K562 (cell line): ENCODE measurements around the gene EMID1. TPM values are rescaled to one million over a fixed set of nuclear protein-coding genes. Genes with fewer than 3 reads are reported as not detected.

ENCODE experiments used
- ELF2 ChIP-seq: fragments of 250-450 bp; sonication (Bioruptor Pico); IDR thresholded peaks from 2 replicates; pipeline ENCODE4 v1.5.0; 2021; ENCODE audit warnings: mild to moderate bottlenecking
- FIP1L1 ChIP-seq: fragments of 200-400 bp; formaldehyde crosslinking; IDR thresholded peaks from 2 replicates; pipeline ENCODE4 v1.6.1; 2018; ENCODE audit warnings: mild to moderate bottlenecking, low read depth, low read length; ENCODE audit not compliant: poor library complexity, severe bottlenecking
- GTF2E2 ChIP-seq: fragments of 200-800 bp; sonication (Bioruptor generic); IDR thresholded peaks from 2 replicates; pipeline ENCODE4 v1.6.1; 2016; ENCODE audit warnings: missing genetic modification characterization, missing compliant biosample characterization
- JUNB ChIP-seq: fragments of 450-650 bp; formaldehyde crosslinking; conservative IDR thresholded peaks from 2 replicates; pipeline ENCODE4 v1.4.0; 2020; ENCODE audit warnings: mild to moderate bottlenecking
- LEF1 ChIP-seq: fragments of 450-650 bp; IDR thresholded peaks from 2 replicates; pipeline ENCODE4 v1.6.1; 2016; ENCODE audit warnings: mild to moderate bottlenecking
- MAFK ChIP-seq: IDR thresholded peaks from 2 replicates; pipeline ENCODE4 v1.6.1; 2011; ENCODE audit warnings: low read length, improper control_type of control experiment
- MBD2 ChIP-seq: sonication (generic); IDR thresholded peaks from 2 replicates; pipeline ENCODE4 v1.6.1; 2016; ENCODE audit warnings: low read depth, borderline replicate concordance
- MTA2 ChIP-seq: fragments of 450-650 bp; IDR thresholded peaks from 2 replicates; pipeline ENCODE4 v1.6.1; 2016; ENCODE audit warnings: low read depth
- PCBP1 ChIP-seq: fragments of 200-400 bp; formaldehyde crosslinking; IDR thresholded peaks from 2 replicates; pipeline ENCODE4 v1.6.1; 2018; ENCODE audit warnings: mild to moderate bottlenecking, low read depth, low read length; ENCODE audit not compliant: poor library complexity, severe bottlenecking
- POLR2B ChIP-seq: fragments of 450-650 bp; IDR thresholded peaks from 2 replicates; pipeline ENCODE4 v1.6.1; 2018; ENCODE audit warnings: low read depth; ENCODE audit not compliant: partially characterized antibody
- PRMT5 ChIP-seq: sonication (generic); formaldehyde crosslinking; IDR thresholded peaks from 2 replicates; pipeline ENCODE4 v1.5.0; 2020; ENCODE audit warnings: missing genetic modification reagents
- THRAP3 ChIP-seq: fragments of 450-650 bp; IDR thresholded peaks from 2 replicates; pipeline ENCODE4 v1.6.1; 2016; ENCODE audit warnings: mild to moderate bottlenecking, inconsistent platforms, borderline replicate concordance
- ZNF239 ChIP-seq: fragments of 250-450 bp; sonication (Bioruptor Pico); IDR thresholded peaks from 2 replicates; pipeline ENCODE4 v1.4.0; 2020; ENCODE audit warnings: mild to moderate bottlenecking
- ZNF274 ChIP-seq: IDR thresholded peaks from 2 replicates; pipeline ENCODE4 v1.6.1; 2011; ENCODE audit warnings: low read depth, mild to moderate bottlenecking, low read length, moderate library complexity, borderline replicate concordance
- ZNF384 ChIP-seq: IDR thresholded peaks from 2 replicates; pipeline ENCODE4 v1.6.1; 2012; ENCODE audit warnings: low read depth, low read length, improper control_type of control experiment
- ZNF696 ChIP-seq: fragments of 250-450 bp; sonication (Bioruptor Pico); conservative IDR thresholded peaks from 2 replicates; pipeline ENCODE4 v1.4.0; 2020; ENCODE audit warnings: mild to moderate bottlenecking, moderate library complexity
- polyA plus RNA-seq, 8 experiments: library from polyadenylated mRNA; depleted of rRNA in 4 of 8; stranded (reverse) in 5 of 8; unstranded in 3 of 8; fragments of >200 nt; fragmentation: Nextera tagmentation in 2 of 8; fragmentation: Illumina TruSeq in 1 of 8; extraction: Ambion mirVana in 2 of 8; extraction: Trizol in 1 of 8; gene quantifications; 2 replicates each; pipeline versions ENCODE4 v1.2.1 to v1.2.3, GENCODE V29; 2011 to 2014; ENCODE audit warnings: inconsistent platforms in 1 of 8, missing spikeins in 1 of 8
- total RNA-seq, 7 experiments: library from RNA; depleted of rRNA in 6 of 7; stranded (reverse); fragments of >200 nt in 6 of 7; fragmentation: Illumina TruSeq in 2 of 7; extraction: Trizol in 2 of 7; gene quantifications; 2 replicates each; pipeline versions ENCODE4 v1.2.1 to v1.2.3, GENCODE V29; 2011 to 2021; ENCODE audit warnings: low replicate concordance in 1 of 7
- TF ChIP-seq, protein P1 (sequence below): sonication (generic); formaldehyde crosslinking; IDR thresholded peaks from 2 replicates; pipeline ENCODE4 v1.8.1; 2023; ENCODE audit warnings: mild to moderate bottlenecking, missing genetic modification reagents
- TF ChIP-seq, protein P2 (sequence below): fragments of 250-450 bp; sonication (Bioruptor Pico); IDR thresholded peaks from 2 replicates; pipeline ENCODE4 v1.9.0; 2021; ENCODE audit warnings: mild to moderate bottlenecking, inconsistent platforms
- TF ChIP-seq, protein P3 (sequence below): fragments of 450-650 bp; IDR thresholded peaks from 2 replicates; pipeline ENCODE4 v1.6.1; 2017; ENCODE audit warnings: antibody characterized with exemption
- TF ChIP-seq, protein P4 (sequence below): fragments of 250-450 bp; sonication (Bioruptor Pico); IDR thresholded peaks from 2 replicates; pipeline ENCODE4 v1.5.0; 2021; ENCODE audit warnings: mild to moderate bottlenecking, moderate library complexity

EMID1 gene
- total and polyA plus RNA-seq, 9 of the 15 experiments (the other 6 are each of a cell fraction or from before 2014, with no cell fraction given): 0.15 to 7.2 (median 2.7) TPM

DNA sequence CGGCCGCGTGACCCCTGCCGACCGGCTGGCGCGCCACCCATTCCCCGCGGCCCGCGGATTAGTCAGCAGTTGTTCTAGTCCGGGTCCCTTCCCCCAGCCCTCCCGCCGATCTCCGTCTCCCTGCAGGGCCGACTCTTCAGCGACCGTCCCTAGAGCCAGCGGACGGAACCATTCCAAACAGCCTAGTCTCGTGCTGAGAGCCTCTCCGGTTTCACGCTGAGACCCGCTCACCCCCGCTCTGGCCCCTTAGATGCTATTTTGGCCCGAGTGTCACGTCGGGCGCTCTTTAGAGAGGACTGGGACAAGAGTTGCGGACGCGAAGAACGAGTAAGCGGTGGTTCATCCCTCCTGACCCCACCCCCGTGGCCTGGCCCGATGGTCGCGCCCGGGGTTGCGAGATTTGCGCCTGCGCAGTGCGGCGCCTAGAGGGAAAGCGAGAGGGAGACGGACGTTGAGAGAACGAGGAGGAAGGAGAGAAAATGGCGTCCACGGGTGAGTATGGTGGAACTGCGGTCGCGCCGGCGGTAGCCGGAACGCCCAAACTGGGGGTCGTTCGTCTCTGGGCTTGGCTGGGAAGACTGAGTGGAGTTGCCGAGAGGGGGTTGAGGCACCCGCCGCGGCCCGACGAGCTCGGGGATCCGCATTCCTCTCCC lies 62.3 kb downstream of the EMID1 start, which contains the start of the genes EWSR1 and RHBDD3 (continued):
- TF ChIP-seq PRMT5 (CRISPR knock-in tag) (no peak), ZNF696 (CRISPR knock-in tag) (no peak), THRAP3 (no peak), PCBP1 (no peak), ZNF239 (CRISPR knock-in tag) (no peak), POLR2B (peak; percentile 86), FIP1L1 (peak; percentile 74), MTA2 (no peak), MAFK (peak; percentile 41), JUNB (no peak), ZNF274 (no peak), ZNF384 (no peak), GTF2E2 (tag) (0 out of 2 replicates have a peak, but pooled peaks have one; percentile 13), ELF2 (CRISPR knock-in tag) (no peak), LEF1 (no peak), MBD2 (peak; percentile 95)
- TF ChIP-seq, protein P1, sequence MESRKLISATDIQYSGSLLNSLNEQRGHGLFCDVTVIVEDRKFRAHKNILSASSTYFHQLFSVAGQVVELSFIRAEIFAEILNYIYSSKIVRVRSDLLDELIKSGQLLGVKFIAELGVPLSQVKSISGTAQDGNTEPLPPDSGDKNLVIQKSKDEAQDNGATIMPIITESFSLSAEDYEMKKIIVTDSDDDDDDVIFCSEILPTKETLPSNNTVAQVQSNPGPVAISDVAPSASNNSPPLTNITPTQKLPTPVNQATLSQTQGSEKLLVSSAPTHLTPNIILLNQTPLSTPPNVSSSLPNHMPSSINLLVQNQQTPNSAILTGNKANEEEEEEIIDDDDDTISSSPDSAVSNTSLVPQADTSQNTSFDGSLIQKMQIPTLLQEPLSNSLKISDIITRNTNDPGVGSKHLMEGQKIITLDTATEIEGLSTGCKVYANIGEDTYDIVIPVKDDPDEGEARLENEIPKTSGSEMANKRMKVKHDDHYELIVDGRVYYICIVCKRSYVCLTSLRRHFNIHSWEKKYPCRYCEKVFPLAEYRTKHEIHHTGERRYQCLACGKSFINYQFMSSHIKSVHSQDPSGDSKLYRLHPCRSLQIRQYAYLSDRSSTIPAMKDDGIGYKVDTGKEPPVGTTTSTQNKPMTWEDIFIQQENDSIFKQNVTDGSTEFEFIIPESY: no peak
- TF ChIP-seq, protein P2, sequence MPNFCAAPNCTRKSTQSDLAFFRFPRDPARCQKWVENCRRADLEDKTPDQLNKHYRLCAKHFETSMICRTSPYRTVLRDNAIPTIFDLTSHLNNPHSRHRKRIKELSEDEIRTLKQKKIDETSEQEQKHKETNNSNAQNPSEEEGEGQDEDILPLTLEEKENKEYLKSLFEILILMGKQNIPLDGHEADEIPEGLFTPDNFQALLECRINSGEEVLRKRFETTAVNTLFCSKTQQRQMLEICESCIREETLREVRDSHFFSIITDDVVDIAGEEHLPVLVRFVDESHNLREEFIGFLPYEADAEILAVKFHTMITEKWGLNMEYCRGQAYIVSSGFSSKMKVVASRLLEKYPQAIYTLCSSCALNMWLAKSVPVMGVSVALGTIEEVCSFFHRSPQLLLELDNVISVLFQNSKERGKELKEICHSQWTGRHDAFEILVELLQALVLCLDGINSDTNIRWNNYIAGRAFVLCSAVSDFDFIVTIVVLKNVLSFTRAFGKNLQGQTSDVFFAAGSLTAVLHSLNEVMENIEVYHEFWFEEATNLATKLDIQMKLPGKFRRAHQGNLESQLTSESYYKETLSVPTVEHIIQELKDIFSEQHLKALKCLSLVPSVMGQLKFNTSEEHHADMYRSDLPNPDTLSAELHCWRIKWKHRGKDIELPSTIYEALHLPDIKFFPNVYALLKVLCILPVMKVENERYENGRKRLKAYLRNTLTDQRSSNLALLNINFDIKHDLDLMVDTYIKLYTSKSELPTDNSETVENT (CRISPR knock-in tag): peak; percentile 17; the same call in 1 of the 2 replicates
- TF ChIP-seq, protein P3, sequence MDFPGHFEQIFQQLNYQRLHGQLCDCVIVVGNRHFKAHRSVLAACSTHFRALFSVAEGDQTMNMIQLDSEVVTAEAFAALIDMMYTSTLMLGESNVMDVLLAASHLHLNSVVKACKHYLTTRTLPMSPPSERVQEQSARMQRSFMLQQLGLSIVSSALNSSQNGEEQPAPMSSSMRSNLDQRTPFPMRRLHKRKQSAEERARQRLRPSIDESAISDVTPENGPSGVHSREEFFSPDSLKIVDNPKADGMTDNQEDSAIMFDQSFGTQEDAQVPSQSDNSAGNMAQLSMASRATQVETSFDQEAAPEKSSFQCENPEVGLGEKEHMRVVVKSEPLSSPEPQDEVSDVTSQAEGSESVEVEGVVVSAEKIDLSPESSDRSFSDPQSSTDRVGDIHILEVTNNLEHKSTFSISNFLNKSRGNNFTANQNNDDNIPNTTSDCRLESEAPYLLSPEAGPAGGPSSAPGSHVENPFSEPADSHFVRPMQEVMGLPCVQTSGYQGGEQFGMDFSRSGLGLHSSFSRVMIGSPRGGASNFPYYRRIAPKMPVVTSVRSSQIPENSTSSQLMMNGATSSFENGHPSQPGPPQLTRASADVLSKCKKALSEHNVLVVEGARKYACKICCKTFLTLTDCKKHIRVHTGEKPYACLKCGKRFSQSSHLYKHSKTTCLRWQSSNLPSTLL: no peak
- TF ChIP-seq, protein P4, sequence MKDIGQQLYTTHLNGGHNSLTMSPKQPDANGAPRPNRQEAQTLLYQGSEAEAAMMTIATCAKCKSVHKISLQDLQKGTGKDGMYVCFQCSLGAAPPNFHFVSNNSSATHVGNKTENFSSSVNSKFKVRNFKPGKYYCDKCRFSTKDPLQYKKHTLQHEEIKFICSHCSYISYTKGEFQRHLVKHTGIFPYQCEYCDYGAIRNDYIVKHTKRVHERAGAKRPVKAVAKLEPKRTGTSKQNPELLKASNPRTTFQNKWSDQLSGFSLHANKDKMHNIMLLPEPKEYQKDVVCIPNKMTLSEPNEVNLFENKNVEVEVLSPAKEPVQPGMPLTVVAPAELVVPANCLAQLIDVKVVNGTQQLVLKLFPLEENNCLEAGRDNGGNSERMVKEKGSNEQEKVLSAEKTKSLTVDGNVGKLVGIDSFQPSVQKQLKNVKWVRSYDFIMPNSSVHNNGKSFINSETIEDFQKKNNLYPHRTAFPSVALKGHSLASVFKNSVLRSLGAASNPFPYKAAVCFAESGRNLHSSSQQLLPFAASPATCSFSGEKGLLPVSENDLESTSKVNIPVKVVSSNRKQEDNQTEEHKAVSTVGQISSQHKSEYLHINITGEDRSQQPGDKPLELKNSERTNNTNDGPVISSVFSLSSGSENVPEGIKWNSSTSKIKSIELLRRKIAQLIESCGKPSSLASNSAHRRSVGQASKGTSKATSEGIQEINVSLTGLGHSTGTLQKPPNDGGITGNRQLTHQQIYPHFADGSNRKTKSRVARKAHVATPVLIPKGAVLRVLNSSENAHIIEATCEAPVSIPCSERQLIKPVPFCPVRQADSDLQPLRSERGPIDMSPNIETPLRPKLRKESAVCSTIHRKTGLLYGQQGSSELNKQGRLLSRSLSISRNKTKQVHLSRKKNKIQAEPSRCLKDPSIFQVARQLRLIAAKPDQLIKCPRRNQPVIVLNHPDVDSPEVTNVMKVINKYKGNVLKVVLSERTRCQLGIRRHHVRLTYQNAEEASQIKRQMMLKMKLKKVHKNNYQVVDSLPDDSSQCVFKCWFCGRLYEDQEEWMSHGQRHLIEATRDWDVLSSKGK (CRISPR knock-in tag): no peak
